GM23338 (cell line): Measurements from ENCODE around the gene SLAMF6. TPM values are rescaled to one million over a fixed set of nuclear protein-coding genes. Genes with fewer than 3 reads are reported as not detected.
A peak's percentile ranks its signal among the peaks of the same experiment; 100 is the strongest.

ENCODE experiments used
- ATAC-seq: fragments of 200-7000 bp; cut with Tn5 transposase; 3 replicates; pipeline ENCODE4 v1.9.1; 2020
- DNase-seq: peaks from one replicate; pipeline ENCODE4 v3.0.0-alpha.2; 2015; ENCODE audit warnings: low spot score
- H2AFZ ChIP-seq: fragments of 200-600 bp; sonication (generic); 2 replicates; pipeline ENCODE4 v1.8.0; 2016; ENCODE audit warnings: antibody characterized with exemption, mild to moderate bottlenecking, moderate library complexity
- H3F3A ChIP-seq: fragments of 200-600 bp; sonication (generic); replicated peaks from 2 replicates; pipeline ENCODE4 v1.8.0; 2017; ENCODE audit warnings: antibody characterized with exemption, mixed run types, low read depth
- H3K27ac ChIP-seq: fragments of 200-600 bp; sonication (generic); 2 replicates; pipeline ENCODE4 v1.6.1; 2016; ENCODE audit warnings: low read depth
- H3K27me3 ChIP-seq: fragments of 200-600 bp; sonication (generic); 2 replicates; pipeline ENCODE4 v1.8.0; 2016; ENCODE audit warnings: mild to moderate bottlenecking, mixed run types, moderate library complexity; ENCODE audit not compliant: insufficient read depth
- H3K36me3 ChIP-seq: fragments of 200-600 bp; sonication (generic); 2 replicates; pipeline ENCODE4 v1.8.0; 2016; ENCODE audit warnings: mild to moderate bottlenecking; ENCODE audit not compliant: insufficient read depth
- H3K4me1 ChIP-seq: fragments of 200-600 bp; sonication (generic); 2 replicates; pipeline ENCODE4 v1.8.0; 2016; ENCODE audit warnings: mild to moderate bottlenecking, moderate library complexity; ENCODE audit not compliant: insufficient read depth
- H3K4me2 ChIP-seq: fragments of 200-600 bp; sonication (generic); 2 replicates; pipeline ENCODE4 v1.7.1; 2017; ENCODE audit warnings: mixed run types
- H3K4me3 ChIP-seq: fragments of 200-600 bp; sonication (generic); 2 replicates; pipeline ENCODE4 v1.6.1; 2016; ENCODE audit warnings: mixed run types
- H3K79me2 ChIP-seq: fragments of 200-600 bp; sonication (generic); replicated peaks from 2 replicates; pipeline ENCODE4 v1.8.0; 2017; ENCODE audit warnings: mild to moderate bottlenecking; ENCODE audit not compliant: insufficient read depth
- H3K9me2 ChIP-seq: fragments of 200-600 bp; sonication (generic); 2 replicates; pipeline ENCODE4 v1.8.0; 2017; ENCODE audit not compliant: insufficient read depth
- H4K20me1 ChIP-seq: fragments of 200-600 bp; sonication (generic); replicated peaks from 2 replicates; pipeline ENCODE4 v1.8.0; 2017; ENCODE audit warnings: mild to moderate bottlenecking; ENCODE audit not compliant: insufficient read depth
- H3K27ac Mint-ChIP-seq: 2 replicates; pipeline ENCODE4 v1.8.0; 2020; ENCODE audit warnings: inconsistent platforms, mild to moderate bottlenecking, moderate library complexity, mixed read lengths
- H3K27me3 Mint-ChIP-seq: 3 replicates; pipeline ENCODE4 v1.8.0; 2022; ENCODE audit warnings: low read depth, mild to moderate bottlenecking, moderate library complexity, mixed read lengths, inconsistent platforms; ENCODE audit not compliant: insufficient read depth, poor library complexity
- H3K36me3 Mint-ChIP-seq: 3 replicates; pipeline ENCODE4 v1.8.0; 2021; ENCODE audit warnings: low read depth, mild to moderate bottlenecking, inconsistent platforms, moderate library complexity, mixed read lengths
- H3K4me1 Mint-ChIP-seq: 3 replicates; pipeline ENCODE4 v1.8.0; 2020; ENCODE audit warnings: mild to moderate bottlenecking, inconsistent platforms, mixed read lengths
- H3K4me3 Mint-ChIP-seq: 3 replicates; pipeline ENCODE4 v1.8.0; 2021; ENCODE audit warnings: moderate library complexity, mild to moderate bottlenecking, inconsistent platforms, mixed read lengths
- H3K9me3 Mint-ChIP-seq: 3 replicates; pipeline ENCODE4 v1.8.0; 2020; ENCODE audit warnings: moderate library complexity, mild to moderate bottlenecking, inconsistent platforms, mixed read lengths
- CREB1 ChIP-seq: fragments of 250-450 bp; sonication (Bioruptor Pico); IDR thresholded peaks from 2 replicates; pipeline ENCODE4 v1.5.0; 2020; ENCODE audit warnings: low read depth, mild to moderate bottlenecking, moderate library complexity
- CTCF ChIP-seq, 2 experiments: fragments of 200-600 bp in 1 of 2; sonication (generic) in 1 of 2; conservative IDR thresholded peaks; 2 replicates each; pipeline versions ENCODE4 v1.5.1 to v1.6.1; 2016 to 2017; ENCODE audit warnings: antibody characterized with exemption in 2 of 2, low read depth in 2 of 2, mild to moderate bottlenecking in 2 of 2, moderate library complexity in 1 of 2
- ETS1 ChIP-seq: IDR thresholded peaks from 2 replicates; pipeline ENCODE4 v1.6.1; 2016; ENCODE audit warnings: antibody characterized with exemption
- JUNB ChIP-seq: IDR thresholded peaks from one replicate; pipeline ENCODE4 v1.6.1; 2016; ENCODE audit warnings: antibody characterized with exemption; ENCODE audit not compliant: unreplicated experiment
- STAT1 ChIP-seq: IDR thresholded peaks from one replicate; pipeline ENCODE4 v1.6.1; 2016; ENCODE audit warnings: antibody characterized with exemption; ENCODE audit not compliant: unreplicated experiment
- ZNF331 ChIP-seq: fragments of 250-450 bp; sonication (Bioruptor Pico); IDR thresholded peaks from 2 replicates; pipeline ENCODE4 v1.5.0; 2020; ENCODE audit warnings: low read depth, mild to moderate bottlenecking, moderate library complexity
- ZNF462 ChIP-seq: fragments of 250-450 bp; sonication (Bioruptor Pico); IDR thresholded peaks from 2 replicates; pipeline ENCODE4 v1.5.0; 2020; ENCODE audit warnings: mild to moderate bottlenecking, moderate library complexity
- polyA plus RNA-seq: library from polyadenylated mRNA; unstranded; fragments of >200 nt; fragmentation: Nextera tagmentation; extraction: Ambion mirVana; gene quantifications from 2 replicates; pipeline ENCODE4 v1.2.1, GENCODE V29; 2016
- total RNA-seq: library from RNA; depleted of rRNA; stranded (reverse); fragments of >200 nt; shearing (Covaris generic); gene quantifications from 2 replicates; pipeline ENCODE4 v1.2.3, GENCODE V29; 2014

The SLAMF6 gene
- total and polyA plus RNA-seq, 2 experiments from 2014 or later: not detected

- TF ChIP-seq ZNF462: no peak
- no peak for TF ChIP-seq CREB1 (CRISPR knock-in tag)
- TF ChIP-seq STAT1: no peak
Measured at GRCh38 chr1:160465123-160465522, 57.9 kb downstream of the SLAMF6 start (continued).

- Histone ChIP-seq H3K27me3 (no peaks in the 10 kb centered on the region), H3K79me2 (no peaks in the 10 kb centered on the region), H3F3A (no peaks in the 10 kb centered on the region), H3K9me2 (peaks cover 6% of the 10 kb centered on the region; the same call in 1 of the 2 replicates), H2AFZ (peak overlapping the region; percentile 83; the same call in 1 of the 2 replicates), H3K4me2 (0 out of 2 replicates have a peak overlapping the region, but pooled peaks have one; percentile 15), H3K4me3 (no peak overlapping the region), H3K27ac (no peak overlapping the region), H4K20me1 (no peaks in the 10 kb centered on the region), H3K36me3 (no peaks in the 10 kb centered on the region), H3K4me1 (peaks cover 11% of the 10 kb centered on the region; the same call in 1 of the 2 replicates)
- no peak overlapping the region for H3K4me3 Mint-ChIP-seq
- H3K27ac Mint-ChIP-seq: no peak overlapping the region
- H3K4me1 Mint-ChIP-seq: peaks cover 6% of the 10 kb centered on the region
- no peak for DNase-seq
- TF ChIP-seq CREB1 (CRISPR knock-in tag) (no peak), JUNB (no peak), ETS1 (no peak), STAT1 (no peak), ZNF331 (CRISPR knock-in tag) (no peak), CTCF (conservative IDR thresholded peaks at IDR 0.05; ENCODE audit: low read depth in 2 of 2) (no peak)
- peaks cover under 1% of the 10 kb centered on the region for H3K27me3 Mint-ChIP-seq
- no peaks in the 10 kb centered on the region for H3K36me3 Mint-ChIP-seq
- no peaks in the 10 kb centered on the region for H3K9me3 Mint-ChIP-seq
- ATAC-seq: no peak
Measured at GRCh38 chr1:160460683-160461287, 62.3 kb downstream of the SLAMF6 start.
